Measurements from ENCODE around the gene XAF1.
"Not testable (repeated sequence)": the region's sequence is repeated elsewhere in the genome, so short reads cannot be mapped to it uniquely, and the experiment has no call there.

Gene XAF1

GRCh38 chr17:6755731-6756184 is at the start of gene XAF1:
Gene XAF1, plus strand, starts transcription at chr17:6756046. Its CDS starts 33 bp downstream, at chr17:6756079.
- peak; percentile 64 for DNase-seq (ENCODE audit: low spot score)

GRCh38 chr17:6706499-6706898 is 49.3 kb upstream of the XAF1 start:
- DNase-seq (ENCODE audit: low spot score), result no peak

- DNase-seq (ENCODE audit: low spot score), result no peak
Observed at GRCh38 chr17:6706996-6707395, 48.9 kb upstream of the XAF1 start.

GRCh38 chr17:6708357-6708961 is 47.4 kb upstream of the XAF1 start:
- no peak for DNase-seq (ENCODE audit: low spot score)

GRCh38 chr17:6710317-6710716 is 45.5 kb upstream of the XAF1 start:
- DNase-seq (ENCODE audit: low spot score), result no peak

- no peak for DNase-seq (ENCODE audit: low spot score)
Observed at GRCh38 chr17:6711081-6711674, 44.7 kb upstream of the XAF1 start.

- DNase-seq (ENCODE audit: low spot score), result no peak
Observed at GRCh38 chr17:6711681-6712057, 44.2 kb upstream of the XAF1 start.

GRCh38 chr17:6712058-6712853 is 43.6 kb upstream of the XAF1 start:
- no peak for DNase-seq (ENCODE audit: low spot score)

GRCh38 chr17:6712854-6713129 is 43.1 kb upstream of the XAF1 start:
- no peak for DNase-seq (ENCODE audit: low spot score)

- DNase-seq (ENCODE audit: low spot score), result peak; percentile 4
Observed at GRCh38 chr17:6713130-6713917, 42.5 kb upstream of the XAF1 start, which contains the start of gene SLC13A5. Gene SLC13A5, minus strand, starts transcription at chr17:6713369. Its CDS starts 36 bp downstream, at chr17:6713333.

- DNase-seq (ENCODE audit: low spot score), result no peak
Observed at GRCh38 chr17:6713918-6714271, 42.0 kb upstream of the XAF1 start.

GRCh38 chr17:6714315-6714874 is 41.5 kb upstream of the XAF1 start:
- no peak for DNase-seq (ENCODE audit: low spot score)

- DNase-seq (ENCODE audit: low spot score), result no peak
Observed at GRCh38 chr17:6716736-6717135, 39.1 kb upstream of the XAF1 start.

GRCh38 chr17:6721744-6722143 is 34.1 kb upstream of the XAF1 start:
- no peak for DNase-seq (ENCODE audit: low spot score)

GRCh38 chr17:6724009-6724408 is 31.8 kb upstream of the XAF1 start:
- no peak for DNase-seq (ENCODE audit: low spot score)

- no peak for DNase-seq (ENCODE audit: low spot score)
Observed at GRCh38 chr17:6729531-6729930, 26.3 kb upstream of the XAF1 start.

GRCh38 chr17:6746665-6747064 is 9.2 kb upstream of the XAF1 start:
- DNase-seq (ENCODE audit: low spot score), result not testable (repeated sequence)

GRCh38 chr17:6748617-6749016 is 7.2 kb upstream of the XAF1 start:
- no peak for DNase-seq (ENCODE audit: low spot score)

GRCh38 chr17:6749519-6749918 is 6.3 kb upstream of the XAF1 start:
- no peak for DNase-seq (ENCODE audit: low spot score)

GRCh38 chr17:6752068-6752909 is 3.6 kb upstream of the XAF1 start:
- DNase-seq (ENCODE audit: low spot score), result no peak

- DNase-seq (ENCODE audit: low spot score), result peak; percentile 38
Observed at GRCh38 chr17:6753006-6753445, 2.8 kb upstream of the XAF1 start.

Measured in activated CD4-positive, alpha-beta T cell treated with anti-CD3 and anti-CD28 coated beads, Interleukin-2, Interleukin-4, amounts not matched to agents 100 ng/mL and 50 ng/mL, durations not matched to agents 16 hours and 8 hours (primary cell).